Spleen (tissue), 7 donors: ENCODE measurements around the gene BPIFB3.

Experiments
- CTCF ChIP-seq, 11 experiments: fragments of 200-600 bp in 7 of 11; fragments of 450-650 bp in 4 of 11; sonication (generic) in 4 of 11; IDR thresholded peaks in 8 of 11; conservative IDR thresholded peaks in 3 of 11; 1 replicate in 7 of 11; 2 replicates in 4 of 11; pipeline versions ENCODE4 v1.4.0 to v1.8.0; 2016 to 2021; ENCODE audit warnings: antibody characterized with exemption in 11 of 11, inconsistent platforms in 4 of 11, mild to moderate bottlenecking in 1 of 11
- POLR2A ChIP-seq, 3 donors: fragments of 450-650 bp; IDR thresholded peaks; one replicate each; pipeline ENCODE4 v1.5.1; 2017; ENCODE audit warnings: antibody characterized with exemption in 3 of 3, mild to moderate bottlenecking in 1 of 3
- donor health status: DM: no; HTN: no; CAD: no; lungs with moderate emphysema.
- donor health status: DM: no; HTN: no; CAD: no.
- donor health status: DM: no; HTN: no; CAD: no.

GRCh38 chr20:33064572-33065287, 11.0 kb downstream of the BPIFB3 start:
- TF ChIP-seq CTCF (IDR thresholded peaks at IDR 0.05 in 8 of 11, conservative IDR thresholded peaks at IDR 0.05 in 3 of 11) = no peak
- no peak for TF ChIP-seq POLR2A (IDR thresholded peaks at IDR 0.05)
